HepG2 (cell line): ENCODE results near the gene P3H2. TPM values are rescaled to one million over a fixed set of nuclear protein-coding genes. Genes with fewer than 3 reads are reported as not detected.

Experiments used
- ATAC-seq: fragments of 200-7000 bp; cut with Tn5 transposase; 3 replicates; pipeline ENCODE4 v1.9.1; 2020; ENCODE audit warnings: mild to moderate bottlenecking, moderate library complexity
- BruUV-seq: library from RNA; stranded (reverse); fragments of 400-500 nt; replicated peaks from 2 replicates; lab custom pipeline; 2021; lab: Mats Ljungman, UMichigan
- CTCF ChIA-PET: fragments of 300-600 bp; formaldehyde crosslinking; extraction: SDS; loops from one replicate; lab custom pipeline; 2021; ENCODE audit warnings: low total read pairs, inconsistent platforms, low intra/inter-chr PET ratio; lab: Yijun Ruan, JAX
- POLR2A ChIA-PET: fragments of 350-600 bp; sonication (Branson Sonifier 250); formaldehyde crosslinking; loops from one replicate; lab custom pipeline; 2020; ENCODE audit warnings: antibody characterized with exemption, inconsistent platforms; lab: Yijun Ruan, JAX
- DNase-seq: peaks from one replicate; pipeline ENCODE4 v3.0.0-alpha.2; 2015; ENCODE audit warnings: low spot score
- FAIRE-seq: peaks from 3 replicates; lab custom pipeline; 2011; peaks lifted over from hg19 to GRCh38; lab: Jason Lieb, UNC
- H2AFZ ChIP-seq: one replicate; pipeline ENCODE4 v1.6.1; 2011; ENCODE audit warnings: low read length, inconsistent platforms
- H3K27ac ChIP-seq: fragments of 300-600 bp; 3 replicates; pipeline ENCODE4 v1.8.0; 2011; ENCODE audit warnings: mixed run types, mild to moderate bottlenecking, mixed read lengths, low read length, inconsistent platforms; ENCODE audit not compliant: insufficient read depth; ENCODE audit errors: extremely low read length
- H3K27me3 ChIP-seq, 2 experiments: fragments of 200-600 bp in 1 of 2; 2 replicates in 1 of 2; 3 replicates in 1 of 2; pipeline versions ENCODE4 v1.6.0 to v1.8.0; 2011; ENCODE audit warnings: low read length in 2 of 2, mild to moderate bottlenecking in 2 of 2, moderate library complexity in 2 of 2, inconsistent platforms in 1 of 2; ENCODE audit not compliant: insufficient read depth in 2 of 2, control insufficient read depth in 1 of 2
- H3K36me3 ChIP-seq, 2 experiments: fragments of 200-600 bp in 1 of 2; replicated peaks in 1 of 2; 2 replicates in 1 of 2; 3 replicates in 1 of 2; pipeline versions ENCODE4 v1.5.1 to v1.8.0; 2011; ENCODE audit warnings: low read length in 2 of 2, inconsistent platforms in 1 of 2; ENCODE audit not compliant: insufficient read depth in 2 of 2, control insufficient read depth in 1 of 2
- H3K4me1 ChIP-seq: 2 replicates; pipeline ENCODE4 v1.5.1; 2012; ENCODE audit warnings: low read length, inconsistent platforms; ENCODE audit not compliant: insufficient read depth
- H3K4me2 ChIP-seq: 2 replicates; pipeline ENCODE4 v1.6.0; 2011; ENCODE audit warnings: low read depth, low read length, inconsistent platforms
- H3K4me3 ChIP-seq, 3 experiments: fragments of 200-600 bp in 1 of 3; sonication (generic), shearing (Covaris generic) in 1 of 3; replicated peaks in 1 of 3; 2 replicates each; pipeline ENCODE4 v1.5.1; 2011 to 2016; ENCODE audit warnings: low read length in 3 of 3, inconsistent platforms in 2 of 3, low read depth in 2 of 3, mild to moderate bottlenecking in 2 of 3, control low read depth in 1 of 3, mixed read lengths in 1 of 3; ENCODE audit not compliant: insufficient read depth in 1 of 3
- H3K79me2 ChIP-seq: one replicate; pipeline ENCODE4 v1.6.1; 2011; ENCODE audit warnings: low read length, inconsistent platforms; ENCODE audit not compliant: insufficient read depth
- H3K9ac ChIP-seq: 2 replicates; pipeline ENCODE4 v1.6.0; 2011; ENCODE audit warnings: mild to moderate bottlenecking, low read depth, low read length, inconsistent platforms; ENCODE audit not compliant: insufficient read depth
- H3K9me3 ChIP-seq: 2 replicates; pipeline ENCODE4 v1.5.1; 2012; ENCODE audit warnings: mild to moderate bottlenecking, low read length
- H4K20me1 ChIP-seq: 2 replicates; pipeline ENCODE4 v1.6.0; 2011; ENCODE audit warnings: inconsistent platforms, mild to moderate bottlenecking, low read length, moderate library complexity; ENCODE audit not compliant: insufficient read depth
- BORCS8-MEF2B ChIP-seq: sonication (generic); formaldehyde crosslinking; IDR thresholded peaks from 2 replicates; pipeline ENCODE4 v1.8.0; 2022; ENCODE audit warnings: mild to moderate bottlenecking, missing genetic modification reagents
- GATA4 ChIP-seq: sonication (generic); IDR thresholded peaks from 2 replicates; pipeline ENCODE4 v1.6.1; 2016; ENCODE audit warnings: antibody characterized with exemption, low read depth, borderline replicate concordance
- HNRNPH1 ChIP-seq: fragments of 200-400 bp; formaldehyde crosslinking; optimal IDR thresholded peaks from 2 replicates; pipeline ENCODE3; 2017; ENCODE audit warnings: mild to moderate bottlenecking, low read depth, low read length
- HNRNPL ChIP-seq: fragments of 200-400 bp; formaldehyde crosslinking; IDR thresholded peaks from 2 replicates; pipeline ENCODE4 v1.6.1; 2017; ENCODE audit warnings: mild to moderate bottlenecking, low read depth, low read length
- KLF15 ChIP-seq: sonication (generic); formaldehyde crosslinking; IDR thresholded peaks from 2 replicates; pipeline ENCODE4 v1.8.1; 2023; ENCODE audit warnings: borderline replicate concordance, mild to moderate bottlenecking, inconsistent platforms, missing genetic modification reagents, mixed read lengths
- MEIS1 ChIP-seq: sonication (generic); formaldehyde crosslinking; IDR thresholded peaks from 2 replicates; pipeline ENCODE4 v1.9.0; 2021; ENCODE audit warnings: mild to moderate bottlenecking, missing genetic modification reagents, moderate library complexity, borderline replicate concordance
- MXD4 ChIP-seq: IDR thresholded peaks from 2 replicates; pipeline ENCODE4 v1.6.1; 2016; ENCODE audit warnings: mild to moderate bottlenecking, missing biosample characterization, missing genetic modification reagents
- NPAS2 ChIP-seq: sonication (generic); formaldehyde crosslinking; IDR thresholded peaks from 2 replicates; pipeline ENCODE4 v1.8.0; 2022; ENCODE audit warnings: mild to moderate bottlenecking, missing genetic modification reagents, borderline replicate concordance
- SNAPC2 ChIP-seq: sonication (generic); formaldehyde crosslinking; IDR thresholded peaks from 2 replicates; pipeline ENCODE4 v1.8.1; 2022; ENCODE audit warnings: mild to moderate bottlenecking, missing genetic modification reagents
- SP140L ChIP-seq: sonication (generic); formaldehyde crosslinking; IDR thresholded peaks from 2 replicates; pipeline ENCODE4 v1.4.0; 2020; ENCODE audit warnings: missing genetic modification reagents, borderline replicate concordance
- SP5 ChIP-seq: IDR thresholded peaks from 2 replicates; pipeline ENCODE4 v1.6.1; 2016; ENCODE audit warnings: low read depth, borderline replicate concordance
- TBP ChIP-seq: sonication (generic); formaldehyde crosslinking; IDR thresholded peaks from 2 replicates; pipeline ENCODE4 v1.5.0; 2020; ENCODE audit warnings: missing genetic modification reagents
- TGIF2 ChIP-seq: IDR thresholded peaks from 2 replicates; pipeline ENCODE4 v1.6.1; 2016; ENCODE audit warnings: control low read depth, missing compliant biosample characterization
- ZBTB25 ChIP-seq: IDR thresholded peaks from 2 replicates; pipeline ENCODE4 v1.6.1; 2018; ENCODE audit warnings: missing genetic modification reagents
- ZNF335 ChIP-seq: sonication (generic); formaldehyde crosslinking; IDR thresholded peaks from 2 replicates; pipeline ENCODE4 v1.4.0; 2020; ENCODE audit warnings: missing genetic modification reagents
- ZNF670 ChIP-seq: sonication (generic); formaldehyde crosslinking; IDR thresholded peaks from 2 replicates; pipeline ENCODE4 v1.8.0; 2022; ENCODE audit warnings: mild to moderate bottlenecking, missing genetic modification reagents, borderline replicate concordance
- ZSCAN30 ChIP-seq: sonication (generic); formaldehyde crosslinking; IDR thresholded peaks from 2 replicates; pipeline ENCODE4 v1.5.0; 2020; ENCODE audit warnings: mild to moderate bottlenecking, missing genetic modification reagents
- WGBS: methylation state at CpG from one replicate; pipeline ENCODE4 v1.1.6; 2017; ENCODE audit warnings: low lambda C conversion rate; 5-methylcytosine and 5-hydroxymethylcytosine counted together
- in situ Hi-C: cut with HindIII; loops from 2 replicates; pipeline ENCODE4 v1.10.0; 2017; ENCODE audit warnings: low pct_unique_long_range_greater_than_20kb; ENCODE audit not compliant: extremely low pct_ligation_motif_present
- intact Hi-C: fragments of 100-400 bp; cut with micrococcal nuclease; formaldehyde crosslinking; loops from one replicate; pipeline ENCODE4 v1.10.0; 2022; ENCODE audit not compliant: unreplicated experiment
- polyA plus RNA-seq, 8 experiments: library from polyadenylated mRNA; depleted of rRNA in 3 of 8; stranded (reverse) in 7 of 8; unstranded in 1 of 8; fragments of >200 nt; fragmentation: Illumina TruSeq in 4 of 8; extraction: Trizol in 4 of 8; gene quantifications; 2 replicates each; pipeline versions ENCODE4 v1.2.1 to v1.2.3, GENCODE V29; 2011 to 2016; ENCODE audit warnings: low read depth in 4 of 8, missing spikeins in 1 of 8, mixed read lengths in 1 of 8; ENCODE audit not compliant: insufficient read depth in 1 of 8
- total RNA-seq, 5 experiments: library from RNA; depleted of rRNA; stranded (reverse); fragments of >200 nt; fragmentation: Illumina TruSeq; extraction: Trizol; gene quantifications; 2 replicates each; pipeline ENCODE4 v1.2.3, GENCODE V29; 2016; ENCODE audit warnings: low read depth in 1 of 5

P3H2 gene
- total and polyA plus RNA-seq, 2 of the 13 experiments (the other 11 are each of a cell fraction or from before 2014, with no cell fraction given): not detected

- TF ChIP-seq ZNF335 (CRISPR knock-in tag) (no peak), MXD4 (CRISPR knock-in tag) (no peak), ZSCAN30 (CRISPR knock-in tag) (no peak), TGIF2 (CRISPR knock-in tag) (no peak), GATA4 (no peak)
Measured at GRCh38 chr3:190013943-190014924, 106.5 kb downstream of the P3H2 start (continued).

- H4K20me1 ChIP-seq: no peaks in the 10 kb centered on the region
- no peaks in the 10 kb centered on the region for H3K79me2 ChIP-seq
- ChIA-PET CTCF (no interaction called here), POLR2A (no interaction called here)
- H3K27ac ChIP-seq: no peak overlapping the region
- in situ Hi-C loops (no loop called here), intact Hi-C loops (no loop called here)
- no peak overlapping the region for H3K4me3 ChIP-seq
- no peak for FAIRE-seq
- H3K4me2 ChIP-seq: no peak overlapping the region
- no peaks in the 10 kb centered on the region for H3K36me3 ChIP-seq
- 0 out of 5 replicates have a peak, but pooled peaks cover 0 to 3% of the 10 kb centered on the region in 2 experiments for H3K27me3 ChIP-seq
- no peak for ATAC-seq
- TF ChIP-seq HNRNPL (no peak), SNAPC2 (CRISPR knock-in tag) (no peak), MEIS1 (no peak), KLF15 (no peak), ZNF670 (CRISPR knock-in tag) (no peak), BORCS8-MEF2B (CRISPR knock-in tag) (no peak), SP5 (CRISPR knock-in tag) (no peak), NPAS2 (CRISPR knock-in tag) (no peak), ZBTB25 (CRISPR knock-in tag) (no peak), SP140L (CRISPR knock-in tag) (no peak), TBP (no peak), HNRNPH1 (no peak)
- peaks cover 13% of the 10 kb centered on the region for H3K4me1 ChIP-seq
- BruUV-seq: no TSS peak
- no peaks in the 10 kb centered on the region for H3K9me3 ChIP-seq
- WGBS: 48% methylated on average over 6 of the region's 6 CpGs
- no peak overlapping the region for H2AFZ ChIP-seq
- H3K9ac ChIP-seq: no peak overlapping the region
- no peak for DNase-seq
Measured at GRCh38 chr3:190012784-190013183, 107.9 kb downstream of the P3H2 start.
